HG03520 (cell line): ENCODE measurements around the gene EPB41L4A.
"Not testable (repeated sequence)": the region's sequence is repeated elsewhere in the genome, so short reads cannot be mapped to it uniquely, and the experiment has no call there.

Source experiments
- ATAC-seq: cut with Tn5 transposase; IDR thresholded peaks from one replicate; pipeline ENCODE4 v1.9.1; 2021; ENCODE audit warnings: mild to moderate bottlenecking, moderate library complexity; ENCODE audit not compliant: unreplicated experiment

EPB41L4A gene

DNA sequence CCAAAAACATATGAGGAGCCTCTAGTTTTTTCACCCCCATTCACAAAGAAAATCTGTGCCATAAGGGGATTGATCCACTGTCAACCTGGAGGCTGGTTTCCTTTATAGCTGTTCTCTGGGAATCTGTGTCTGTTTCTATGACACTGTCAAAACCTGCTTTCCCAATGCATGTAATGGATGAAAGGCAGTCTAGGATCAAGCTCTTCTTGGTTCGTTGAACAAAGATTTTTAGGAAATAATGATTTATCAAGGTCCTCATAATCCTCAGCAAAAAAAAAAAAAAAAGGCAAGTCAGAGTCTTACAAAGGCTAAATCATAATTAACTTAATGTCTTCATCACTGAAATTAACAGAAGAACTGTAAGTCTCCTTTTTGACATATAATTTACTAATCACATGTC is 16.0 kb downstream of the EPB41L4A start:
- no peak for ATAC-seq

DNA sequence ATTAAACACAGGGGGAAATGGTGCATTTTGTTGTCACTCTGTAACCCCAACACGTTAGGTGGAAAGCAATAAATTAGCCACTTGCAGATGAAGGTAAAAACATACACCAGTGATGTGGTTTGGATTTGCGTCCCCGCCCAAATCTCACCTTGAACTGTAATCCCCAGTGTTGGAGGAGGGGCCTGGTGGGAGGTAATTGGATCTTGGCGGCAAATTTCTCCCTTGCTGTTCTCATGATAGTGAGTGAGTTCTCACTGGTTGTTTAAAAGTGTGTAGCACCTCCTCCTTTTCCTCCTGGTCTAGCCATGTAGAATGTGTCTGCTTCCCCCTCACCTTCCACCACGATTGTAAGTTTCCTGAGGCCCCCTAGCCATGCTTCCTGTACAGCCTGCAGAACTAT is 17.2 kb downstream of the EPB41L4A start:
- ATAC-seq = no peak

DNA sequence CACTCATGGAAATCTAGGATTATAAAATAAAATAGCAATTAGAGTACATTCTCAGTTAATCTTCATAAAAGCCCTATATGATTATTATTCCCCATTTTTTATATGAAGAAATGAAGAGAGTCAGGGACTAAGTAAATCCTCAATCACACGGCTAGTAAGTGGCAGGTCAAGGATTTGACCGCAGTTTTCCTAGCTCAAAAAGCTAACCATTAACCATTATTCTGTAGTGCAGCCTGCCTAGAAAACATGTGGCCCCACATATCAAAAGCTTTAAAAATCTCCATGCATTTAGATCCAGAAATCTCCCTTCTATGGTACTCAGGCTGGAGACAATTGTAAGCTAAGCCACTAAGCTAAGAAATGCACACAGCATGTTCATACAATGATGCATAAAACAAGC is 21.4 kb downstream of the EPB41L4A start:
- ATAC-seq = no peak

DNA sequence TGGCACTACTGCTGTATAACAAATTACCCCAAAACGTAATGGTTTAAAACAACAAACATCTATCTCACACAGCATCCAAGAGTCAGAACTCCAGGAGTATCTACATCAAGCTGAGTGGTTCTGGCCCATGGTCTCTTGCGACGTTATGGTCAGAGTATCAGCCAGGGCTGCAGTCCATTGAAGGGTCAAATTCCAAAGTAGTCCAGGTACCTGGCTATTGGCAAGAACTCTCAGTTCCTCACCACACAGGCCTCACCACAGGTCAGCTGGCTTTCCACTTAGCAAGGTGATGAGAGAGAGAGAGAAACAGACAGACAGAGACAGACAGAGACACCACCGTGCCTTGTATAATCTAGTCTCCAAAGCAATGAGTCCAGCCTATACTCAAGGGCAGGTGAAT is 22.6 kb downstream of the EPB41L4A start:
- no peak for ATAC-seq

DNA sequence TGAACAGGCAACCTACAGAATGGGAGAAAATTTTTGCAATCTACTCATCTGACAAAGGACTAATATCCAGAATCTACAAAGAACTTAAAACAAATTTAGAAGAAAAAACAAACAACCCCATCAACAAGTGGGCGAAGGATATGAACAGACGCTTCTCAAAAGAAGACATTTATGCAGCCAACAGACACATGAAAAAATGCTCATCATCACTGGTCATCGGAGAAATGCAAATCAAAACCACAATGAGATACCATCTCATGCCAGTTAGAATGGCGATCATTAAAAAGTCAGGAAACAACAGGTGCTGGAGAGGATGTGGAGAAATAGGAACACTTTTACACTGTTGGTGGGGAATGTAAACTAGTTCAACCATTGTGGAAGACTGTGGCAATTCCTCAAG is 23.8 kb downstream of the EPB41L4A start:
- not testable (repeated sequence) for ATAC-seq

DNA sequence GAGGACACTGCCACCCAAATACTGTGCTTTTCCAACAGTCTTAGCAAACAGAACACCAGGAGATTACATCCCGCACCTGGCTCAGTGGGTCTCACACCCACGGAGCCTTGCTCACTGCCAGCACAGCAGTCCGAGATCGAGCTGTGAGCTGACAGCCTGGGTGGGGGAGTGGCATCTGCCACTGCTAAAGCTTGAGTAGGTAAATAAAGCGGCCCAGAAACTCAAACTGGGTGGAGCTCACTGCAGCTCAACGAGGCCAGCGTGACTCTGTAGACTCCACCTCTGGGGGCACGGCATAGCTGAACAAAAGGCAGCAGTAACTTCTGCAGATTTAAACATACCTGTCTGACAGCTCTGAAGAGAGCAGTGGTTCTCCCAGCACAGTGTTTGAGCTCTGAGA is 28.8 kb downstream of the EPB41L4A start:
- ATAC-seq = no peak

DNA sequence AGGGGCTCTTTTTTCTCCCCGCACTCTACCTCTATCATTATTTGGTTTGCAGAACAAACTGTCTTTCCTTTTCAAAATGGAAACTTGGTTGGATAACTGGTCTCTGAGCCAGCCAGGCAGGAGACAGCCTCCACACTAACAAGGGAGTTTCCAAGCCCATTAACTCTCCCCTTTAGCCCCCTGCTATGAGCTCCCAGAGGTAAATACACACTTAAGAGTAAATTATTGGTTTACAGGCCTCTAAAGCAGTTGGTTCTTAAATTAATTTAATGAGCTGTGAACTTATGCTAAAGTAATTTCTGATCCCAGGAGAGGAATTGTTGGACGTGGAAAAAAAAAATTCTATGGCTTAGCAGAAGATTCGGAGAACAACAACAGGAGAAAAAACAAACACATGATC is 30.3 kb downstream of the EPB41L4A start:
- no peak for ATAC-seq

DNA sequence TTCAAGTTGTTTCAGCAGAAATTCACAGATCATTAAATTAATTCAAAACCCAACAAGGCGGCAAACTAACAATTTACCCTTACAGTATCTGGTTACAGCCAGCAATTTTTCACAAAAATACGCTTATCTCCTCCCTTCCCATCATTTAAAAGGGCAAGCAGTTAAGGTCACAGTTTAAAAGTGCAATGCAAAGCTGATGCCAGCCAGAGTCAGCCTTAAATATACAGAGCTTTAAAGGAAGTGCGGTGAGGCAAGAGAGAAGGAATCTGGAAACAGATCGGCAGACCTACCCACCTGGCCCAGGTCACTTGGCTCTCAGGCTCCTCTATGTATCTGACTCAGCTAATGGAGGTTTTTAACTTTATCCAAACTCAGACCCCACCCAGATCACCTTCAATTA is 31.0 kb downstream of the EPB41L4A start:
- ATAC-seq = no peak

DNA sequence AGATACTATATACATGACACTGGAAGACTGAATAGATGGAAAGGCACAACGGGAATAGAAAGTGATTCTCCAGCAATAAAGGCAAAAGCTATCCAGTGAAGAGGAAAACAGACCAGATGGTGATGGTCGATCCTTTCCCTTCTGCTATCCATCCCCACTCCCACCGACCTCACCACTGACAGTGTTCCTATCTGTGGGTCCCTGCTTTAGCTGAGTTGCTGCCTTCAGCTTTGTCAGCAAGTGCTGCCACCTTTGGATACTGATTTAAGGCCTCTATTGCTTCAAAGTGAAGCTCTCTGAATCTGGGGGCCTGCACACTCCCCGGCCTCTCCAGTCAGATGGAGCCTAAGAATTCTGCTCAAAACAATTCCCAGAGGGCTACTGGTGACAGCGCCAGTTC is 32.3 kb downstream of the EPB41L4A start:
- no peak for ATAC-seq

DNA sequence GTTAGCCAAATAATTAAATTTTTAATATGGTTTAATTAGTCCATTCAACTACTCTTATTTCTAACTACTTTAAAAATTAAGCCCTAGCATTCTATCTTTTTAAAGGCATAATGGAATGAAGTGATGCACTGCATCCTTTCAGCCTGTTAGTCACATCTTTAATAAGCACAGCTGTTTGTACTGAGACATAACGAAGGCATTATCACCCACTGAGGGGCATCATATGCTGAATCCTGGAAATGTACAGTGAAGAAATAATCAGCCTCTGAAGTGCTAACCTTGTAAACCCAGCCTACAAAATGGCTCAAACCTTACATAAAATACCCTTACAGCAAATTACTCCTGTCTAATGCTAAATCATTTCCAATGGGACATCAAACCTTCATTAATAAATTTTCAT is 33.1 kb downstream of the EPB41L4A start:
- ATAC-seq = no peak

DNA sequence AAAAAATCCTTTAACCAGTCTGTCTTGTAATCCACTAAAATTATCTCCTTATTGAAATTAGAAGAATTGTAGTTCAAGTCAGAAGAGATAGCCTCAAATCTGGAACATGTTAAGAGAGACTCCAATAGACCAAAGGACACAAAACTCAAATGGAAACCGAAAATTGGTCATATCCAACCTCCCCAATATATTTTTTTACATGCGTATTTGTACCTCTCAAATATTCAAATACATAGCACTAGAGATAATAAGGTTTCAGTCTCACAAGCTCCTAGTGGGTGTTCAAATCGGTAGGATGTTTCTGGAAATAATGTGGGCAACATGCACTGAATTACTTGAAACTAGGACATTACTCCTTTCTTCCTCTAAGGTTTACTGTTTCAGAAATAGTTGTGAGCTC is 33.5 kb downstream of the EPB41L4A start:
- peak; percentile 69 for ATAC-seq

DNA sequence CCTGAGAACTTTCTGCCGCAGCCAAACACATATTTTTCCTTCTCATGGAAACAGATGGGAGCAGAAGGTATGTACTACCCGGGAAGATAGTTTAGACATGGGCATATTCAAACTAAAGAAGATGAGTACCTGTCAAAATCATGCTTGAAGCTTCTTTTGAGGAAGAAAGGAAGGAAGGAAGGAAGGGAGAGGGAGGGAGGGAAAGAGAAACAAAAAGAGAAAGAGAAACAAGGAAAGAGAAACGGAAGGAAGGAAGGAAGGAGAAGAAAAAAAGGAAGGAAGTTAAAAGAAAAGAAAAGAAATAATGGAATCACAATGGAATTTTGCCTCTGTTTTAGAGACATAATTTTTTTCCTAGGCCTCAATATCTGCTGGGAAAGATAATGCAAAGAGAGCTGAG is 34.6 kb downstream of the EPB41L4A start:
- no peak for ATAC-seq

DNA sequence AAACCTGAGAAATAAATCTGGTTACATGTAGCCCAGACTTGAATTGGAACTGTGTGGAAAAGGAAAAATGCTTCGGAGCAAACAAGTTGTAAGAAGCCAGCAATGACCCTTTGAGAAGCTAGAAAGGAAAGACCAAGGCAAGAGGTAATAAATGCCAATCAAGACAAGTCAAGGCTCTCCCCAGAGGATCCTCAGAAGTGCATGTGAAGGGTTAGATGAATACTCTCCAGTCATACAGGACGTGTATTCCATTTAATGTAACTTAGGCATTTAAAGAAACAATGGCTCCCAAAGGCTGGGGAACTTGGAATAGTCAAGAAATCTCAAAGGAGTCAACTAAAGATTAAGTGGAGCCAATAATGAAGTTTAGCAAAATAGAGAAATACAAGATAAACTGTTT is 36.2 kb downstream of the EPB41L4A start:
- ATAC-seq = no peak

DNA sequence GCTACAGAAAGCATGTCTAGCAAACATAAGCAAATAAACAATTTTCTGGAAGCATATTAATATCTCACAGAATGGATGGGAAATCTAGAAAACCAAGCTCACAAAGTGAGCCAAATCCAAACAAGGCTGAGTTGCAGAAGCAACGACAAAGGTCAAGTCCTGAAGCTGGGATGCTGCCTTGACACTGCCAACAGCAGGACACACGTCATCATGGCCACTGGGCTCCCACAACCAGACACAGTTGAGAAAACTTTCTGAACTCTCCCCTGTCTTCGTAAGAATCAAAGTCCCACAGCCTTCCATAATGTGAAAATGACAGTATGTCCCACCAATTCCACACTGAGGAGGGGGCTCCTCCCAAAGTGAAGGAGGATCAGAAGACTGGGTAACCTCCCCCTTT is 37.6 kb downstream of the EPB41L4A start:
- no peak for ATAC-seq

DNA sequence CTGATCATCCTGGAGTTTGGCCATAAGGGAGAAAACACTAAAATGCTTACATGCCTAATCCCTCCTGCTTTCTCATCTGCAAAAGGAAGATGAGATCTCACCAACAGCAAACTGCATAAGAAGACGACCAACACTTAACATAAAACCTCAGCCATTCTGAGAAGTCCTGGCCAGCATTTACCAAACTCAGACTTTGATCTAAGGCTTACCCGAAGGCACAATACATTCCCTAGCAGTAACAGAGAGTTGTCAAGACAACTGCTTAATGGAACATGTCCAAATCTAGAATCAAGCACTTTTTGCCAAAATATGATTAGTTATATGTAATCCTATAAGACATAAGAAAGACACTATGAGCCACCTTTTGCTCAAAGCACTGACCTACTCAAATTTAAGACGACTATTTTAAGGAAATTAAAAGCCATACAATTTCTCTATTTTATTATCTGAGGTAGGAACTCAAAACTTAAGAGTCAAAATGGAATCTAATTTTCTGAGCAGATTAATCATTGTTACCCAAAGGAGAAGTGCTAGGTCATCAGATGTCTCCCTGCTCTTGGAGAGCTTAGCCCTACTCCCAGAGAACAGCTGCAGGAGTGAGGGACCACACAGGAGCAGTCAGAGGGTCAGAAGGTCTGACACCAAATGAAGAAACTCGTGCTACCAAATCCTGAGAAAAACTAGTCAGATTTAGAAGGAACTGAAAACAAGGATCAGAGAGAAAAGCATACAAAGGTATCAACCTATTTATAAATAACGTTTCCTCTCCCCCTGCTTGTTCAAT is 39.3 kb downstream of the EPB41L4A start:
- no peak for ATAC-seq

DNA sequence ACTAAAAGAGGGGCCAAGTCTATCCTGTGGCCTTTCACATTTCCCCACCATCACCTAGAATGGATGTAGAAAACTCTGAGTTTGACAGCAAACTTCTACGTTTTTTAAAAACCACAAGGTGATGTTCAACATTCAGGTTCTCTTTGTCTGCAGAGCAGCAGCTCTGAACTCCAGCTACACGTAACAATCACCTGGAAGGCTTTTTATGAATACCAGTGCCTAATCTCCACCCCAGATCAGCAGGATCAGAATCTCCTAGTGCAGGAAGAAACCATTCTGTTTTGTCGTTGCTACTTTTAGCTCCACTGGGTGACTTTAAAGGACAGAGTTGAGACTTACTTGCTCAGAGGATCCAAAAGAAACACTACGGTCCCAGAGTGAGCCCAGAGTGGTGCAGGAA is 44.3 kb downstream of the EPB41L4A start:
- ATAC-seq = no peak

DNA sequence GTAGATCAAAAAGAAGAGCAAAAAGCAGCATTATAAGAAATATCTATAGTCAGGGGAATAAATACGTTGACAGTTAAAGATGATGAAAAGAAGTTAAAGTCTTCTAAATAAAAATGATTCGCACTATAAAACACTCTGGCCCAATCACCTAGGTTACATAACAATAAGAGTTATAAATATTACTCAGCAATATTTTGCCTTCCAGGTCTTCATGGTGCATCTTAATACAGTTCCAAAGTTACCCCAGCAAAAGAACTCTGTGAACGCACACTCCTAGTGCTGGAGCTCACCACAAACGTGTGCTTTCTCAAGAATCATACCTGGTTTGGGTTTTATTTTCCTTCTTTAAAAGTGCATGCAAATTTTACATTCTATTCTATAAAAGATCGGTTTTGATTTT is 44.7 kb downstream of the EPB41L4A start:
- no peak for ATAC-seq

DNA sequence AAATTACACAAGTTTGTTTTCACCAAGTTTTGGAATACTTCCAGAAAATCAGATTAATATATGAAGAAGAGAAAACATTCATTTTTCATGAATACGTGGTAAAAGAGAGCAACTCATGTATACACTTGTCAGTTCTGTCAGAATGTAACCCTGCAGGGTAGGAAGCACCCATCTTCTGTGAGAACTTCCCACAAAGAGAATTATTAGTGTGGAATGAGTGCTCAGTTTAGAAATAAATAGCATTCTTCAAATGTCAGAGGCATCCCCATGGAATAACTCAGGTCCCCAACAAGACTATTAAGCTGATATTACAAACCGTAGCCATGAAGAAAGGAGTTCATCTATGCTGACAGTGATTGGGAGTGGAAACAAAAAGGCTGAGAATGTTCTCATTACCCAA is 45.2 kb downstream of the EPB41L4A start:
- no peak for ATAC-seq

DNA sequence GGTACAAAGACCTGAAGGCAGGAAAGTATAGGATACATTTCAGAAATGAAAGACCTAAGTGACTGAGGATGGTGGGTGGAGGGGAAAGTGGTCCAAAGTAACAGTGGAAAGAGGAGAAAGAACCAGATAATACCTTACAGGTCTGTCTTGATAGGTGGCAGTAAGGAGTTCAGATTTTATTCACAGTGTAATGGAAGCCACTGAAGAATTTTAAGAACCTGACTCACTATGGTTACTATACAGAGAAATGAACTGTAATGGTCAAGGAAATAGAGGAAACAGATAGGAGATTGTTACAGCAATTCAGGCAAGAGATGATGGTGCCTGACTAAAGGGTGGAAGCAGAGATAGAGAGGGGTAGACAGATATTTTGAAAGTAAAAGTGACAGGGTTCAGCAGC is 46.5 kb downstream of the EPB41L4A start:
- ATAC-seq = no peak

DNA sequence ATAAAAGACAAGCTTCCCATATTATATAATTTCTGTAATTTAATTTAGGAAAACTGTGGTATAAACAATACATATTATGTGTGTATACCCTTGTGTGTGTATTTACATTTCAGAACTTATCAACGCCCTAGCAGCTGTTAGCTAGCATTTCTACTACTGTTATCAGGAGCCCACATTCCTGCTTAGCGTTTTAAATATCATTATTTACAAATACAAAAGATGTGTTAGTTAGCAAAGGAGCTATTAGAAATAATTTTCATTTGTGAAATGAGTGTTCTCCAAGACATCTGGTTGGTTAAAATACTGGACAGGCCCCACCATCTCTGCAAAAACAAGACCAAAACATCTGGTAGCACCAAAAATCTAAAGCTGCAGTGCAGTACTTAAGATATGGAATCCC is 48.0 kb downstream of the EPB41L4A start:
- ATAC-seq = no peak

DNA sequence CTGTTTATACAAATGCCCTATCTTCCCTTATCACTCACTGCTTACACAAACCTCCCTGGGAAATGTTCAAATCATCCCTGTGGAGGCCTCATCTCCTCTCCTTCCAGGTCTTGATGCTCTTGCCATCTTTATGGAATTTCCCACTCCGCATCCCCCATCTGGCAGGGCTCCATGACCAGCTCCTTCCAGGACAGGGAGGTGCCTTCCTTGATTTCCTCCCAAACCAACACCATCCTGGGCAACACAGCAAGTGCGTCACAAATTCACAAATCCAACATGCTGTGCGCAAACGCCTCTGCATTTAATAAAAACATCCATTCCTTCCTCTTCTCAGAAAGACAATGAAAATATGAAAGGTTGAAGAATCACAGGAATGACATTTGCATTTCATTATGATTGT is 51.7 kb downstream of the EPB41L4A start:
- no peak for ATAC-seq

DNA sequence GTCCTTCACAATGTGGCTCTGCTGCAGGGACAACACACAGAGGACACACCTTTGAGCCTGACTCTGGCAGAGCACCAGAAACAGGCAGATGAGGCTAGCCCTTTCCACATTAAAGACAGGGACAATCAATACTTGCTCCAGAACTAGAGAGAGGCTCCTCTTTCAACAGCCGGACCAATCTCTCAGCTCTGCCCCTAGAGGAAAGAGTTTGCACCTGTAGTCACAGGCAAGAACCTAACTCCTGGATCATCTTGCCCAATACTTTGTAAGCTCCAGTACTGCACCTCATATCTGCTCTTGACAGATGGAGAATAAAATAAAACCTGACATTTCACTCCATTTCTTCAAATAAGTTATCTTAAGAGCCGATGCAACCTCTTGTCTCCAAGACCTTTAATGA is 52.1 kb downstream of the EPB41L4A start:
- ATAC-seq = peak; percentile 71

DNA sequence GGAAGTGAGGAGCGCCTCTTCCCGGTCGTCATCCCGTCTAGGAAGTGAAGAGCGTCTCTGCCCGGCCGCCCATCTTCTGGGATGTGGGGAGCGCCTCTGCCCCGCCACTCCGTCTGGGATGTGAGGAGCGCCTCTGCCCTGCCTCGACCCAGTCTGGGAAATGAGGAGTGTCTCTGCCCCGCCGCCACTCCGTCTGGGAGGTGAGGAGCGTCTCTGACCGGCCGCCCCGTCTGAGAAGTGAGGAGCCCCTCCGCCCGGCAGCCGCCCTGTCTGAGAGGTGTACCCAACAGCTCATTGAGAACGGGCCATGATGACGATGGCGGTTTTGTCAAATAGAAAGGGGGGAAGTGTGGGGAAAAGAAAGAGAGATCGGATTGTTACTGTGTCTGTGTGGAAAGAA is 58.3 kb downstream of the EPB41L4A start:
- ATAC-seq = not testable (repeated sequence)
